Neural progenitor cell (in vitro differentiated cells): ENCODE data around the gene ANKS1B.

ENCODE experiments used
- CTCF ChIP-seq: fragments of 200-600 bp; sonication (generic); IDR thresholded peaks from 2 replicates; pipeline ENCODE4 v1.5.1; 2017; ENCODE audit warnings: antibody characterized with exemption, mild to moderate bottlenecking
- EZH2 ChIP-seq: fragments of 200-600 bp; sonication (generic); IDR thresholded peaks from 2 replicates; pipeline ENCODE4 v1.6.1; 2017; ENCODE audit warnings: antibody characterized with exemption, mild to moderate bottlenecking, moderate library complexity

GRCh38 chr12:99201906-99202645 lies 782.7 kb downstream of the ANKS1B start:
- TF ChIP-seq CTCF (no peak), EZH2 (no peak)
